ENCODE data around the gene TIMM10B.

GRCh38 chr11:6453152-6453551 is 28.1 kb upstream of the TIMM10B start:
- TF ChIP-seq POLR2A (IDR thresholded peaks at IDR 0.05; ENCODE audit: low read length) = no peak
- TF ChIP-seq GATA1 (IDR thresholded peaks at IDR 0.05; ENCODE audit: low read depth, low read length) = no peak
